Measurements from ENCODE around the gene ULK4. TPM values are rescaled to one million over a fixed set of nuclear protein-coding genes. Genes with fewer than 3 reads are reported as not detected.

The ULK4 gene
- total and polyA plus RNA-seq, 2 of the 4 experiments (the other 2 are of a cell fraction) = 2.7 to 5.0 TPM

GRCh38 chr3:41682996-41683395, 278.9 kb downstream of the ULK4 start:
- intact Hi-C loops (cut with micrococcal nuclease) = loop anchor here (5.0 kb wide), 1 partner anchor 481 kb away; no protein-coding TSS in a partner anchor
- H2AFZ ChIP-seq (replicated peaks; ENCODE audit: low read length, poor library complexity) = no peak overlapping the region
- H3K27ac ChIP-seq (ENCODE audit: insufficient read depth, low read length) = peak overlapping the region; percentile 50; the same call in 1 of the 2 replicates
- peak overlapping the region; percentile 57 for H2BK5ac ChIP-seq (ENCODE audit: low read depth, low read length, poor library complexity, severe bottlenecking)
- H3K9ac ChIP-seq (ENCODE audit: low read depth, low read length) = no peak overlapping the region
- H2BK120ac ChIP-seq (ENCODE audit: low read depth, low read length) = peak overlapping the region; percentile 82
- peak overlapping the region; percentile 77 for H3K4ac ChIP-seq (ENCODE audit: low read depth, low read length)
- H3K56ac ChIP-seq (ENCODE audit: extremely low read depth, insufficient read depth, low read length) = no peak overlapping the region
- peak overlapping the region; percentile 72; the same call in 1 of the 2 replicates for H4K91ac ChIP-seq (ENCODE audit: insufficient read depth, low read depth, low read length)
- H2BK20ac ChIP-seq (ENCODE audit: low read depth, low read length) = peak overlapping the region; percentile 80
- H3K9me1 ChIP-seq (ENCODE audit: insufficient read depth, low read length) = peaks cover 9% of the 10 kb centered on the region; the same call in 1 of the 2 replicates
- H2AK9ac ChIP-seq (replicated peaks; ENCODE audit: low read depth, low read length, poor library complexity) = no peak overlapping the region
- peaks cover 15% of the 10 kb centered on the region for H3K4me1 ChIP-seq (ENCODE audit: control insufficient read depth, insufficient read depth, low read length)
- H3K4me2 ChIP-seq (ENCODE audit: low read depth, low read length) = peak overlapping the region; percentile 19
- no TSS peak for BruUV-seq (replicated peaks)
- ChIA-PET CTCF (no interaction called here), POLR2A (ENCODE audit: unreplicated experiment) (no interaction called here)
- no peak for TF ChIP-seq MXI1 (IDR thresholded peaks at IDR 0.05; ENCODE audit: borderline replicate concordance, low read depth, low read length)
- TF ChIP-seq CTCF (conservative IDR thresholded peaks at IDR 0.05; ENCODE audit: low read depth, low read length) = no peak
- peak; percentile 19; the same call in 1 of the 2 replicates for TF ChIP-seq BHLHE40 (IDR thresholded peaks at IDR 0.05; ENCODE audit: low read depth, low read length)
- ATAC-seq (ENCODE audit: low read depth) (peak; percentile 81), DNase-seq (peak; percentile 90)
- peak overlapping the region in 1 of 2 experiments; percentile 25; a peak in 2 of 4 replicates for H4K8ac ChIP-seq (ENCODE audit: low read depth in 2 of 2, low read length in 2 of 2)
- no peak overlapping the region for H3K4me3 ChIP-seq (ENCODE audit: insufficient read depth, low read depth, low read length)
- in situ Hi-C loops (cut with MboI; ENCODE audit: low sequenced_read_pairs) = loop anchor here (25.0 kb wide), 1 partner anchor 471 kb away; no protein-coding TSS in a partner anchor
- H2BK15ac ChIP-seq (ENCODE audit: low read depth, low read length) = peak overlapping the region; percentile 57; the same call in 1 of the 3 replicates
- WGBS, 2 experiments (ENCODE audit: extremely low coverage in 2 of 2, insufficient read length in 1 of 2) = 60% methylated on average over 1 of the region's 6 CpGs; no CpG with 5 or more reads in 1 of the 2 experiments
- H3K27me3 ChIP-seq (ENCODE audit: control insufficient read depth, insufficient read depth, low read length) = no peaks in the 10 kb centered on the region
- H3K79me1 ChIP-seq (ENCODE audit: low read depth in 1 of 2, low read length in 2 of 2) = no peaks in the 10 kb centered on the region
- peak overlapping the region; percentile 61; the same call in 1 of the 2 replicates for H2AK5ac ChIP-seq (ENCODE audit: low read depth, low read length)
- no peaks in the 10 kb centered on the region for H3K36me3 ChIP-seq (ENCODE audit: control insufficient read depth, insufficient read depth, low read length)
- peak overlapping the region; percentile 44 for H4K5ac ChIP-seq (ENCODE audit: low read depth, low read length)
- dilution Hi-C loops (cut with HindIII; ENCODE audit: low sequenced_read_pairs, unreplicated experiment) = no loop called here
- H4K20me1 ChIP-seq (ENCODE audit: insufficient read depth, low read length) = no peaks in the 10 kb centered on the region
- peak overlapping the region; percentile 74 for H3K18ac ChIP-seq (ENCODE audit: low read depth, low read length)
- H3K23ac ChIP-seq (ENCODE audit: low read depth, low read length) = peak overlapping the region; percentile 20; the same call in 1 of the 2 replicates
- H3K9me3 ChIP-seq (ENCODE audit: control insufficient read depth, insufficient read depth, low read length) = no peaks in the 10 kb centered on the region
- H3K14ac ChIP-seq (replicated peaks; ENCODE audit: low read depth, low read length) = peak overlapping the region; percentile 36; the same call in 1 of the 2 replicates
